HG03066 (cell line): Measurements from ENCODE around the gene DMRT1.

ENCODE experiments used
- ATAC-seq: cut with Tn5 transposase; IDR thresholded peaks from one replicate; pipeline ENCODE4 v1.9.1; 2021; ENCODE audit warnings: low read depth; ENCODE audit not compliant: unreplicated experiment

DMRT1 gene

DNA sequence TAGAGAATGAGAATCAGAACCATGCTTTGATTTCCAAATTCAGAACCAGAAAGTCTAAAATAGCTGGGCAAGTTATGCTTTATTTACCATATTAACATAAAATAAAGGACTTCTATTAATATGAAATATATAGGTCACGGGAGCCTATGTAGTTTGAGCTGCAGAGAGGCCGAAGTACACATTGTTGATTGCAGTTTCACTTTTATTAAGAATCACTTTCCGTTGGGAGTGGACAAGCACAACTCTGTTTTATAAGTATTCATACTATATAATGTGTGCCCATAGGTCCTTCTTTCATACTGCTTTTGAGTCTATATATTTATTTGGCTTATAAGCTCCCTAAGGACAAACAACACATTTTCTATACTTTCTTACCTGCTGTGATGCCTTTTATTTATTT is 76.2 kb downstream of the DMRT1 start:
- ATAC-seq = no peak

- no peak for ATAC-seq
Observed at GRCh38 chr9:920927-921326, 79.4 kb downstream of the DMRT1 start.

DNA sequence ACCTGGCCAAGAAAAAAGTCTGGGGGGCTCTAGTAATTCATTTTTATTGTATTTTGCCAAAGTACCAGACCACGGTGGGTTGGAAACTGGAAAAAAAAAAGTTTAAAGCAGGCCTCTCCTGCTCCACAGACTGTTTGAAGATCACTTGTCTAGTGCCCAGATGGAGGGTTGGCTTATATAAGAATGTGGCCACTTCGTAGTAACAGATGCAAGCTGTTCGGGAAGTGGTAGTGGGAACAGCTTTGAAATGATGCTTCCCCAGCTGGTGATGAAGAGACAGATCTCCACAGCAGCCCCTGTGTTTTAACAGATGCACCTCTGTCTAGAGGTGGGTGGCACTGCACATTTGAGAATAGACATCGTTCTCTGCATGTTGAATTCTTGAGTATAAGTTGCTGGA is 80.7 kb downstream of the DMRT1 start:
- no peak for ATAC-seq

GRCh38 chr9:922731-923130 is 81.2 kb downstream of the DMRT1 start:
- no peak for ATAC-seq

DNA sequence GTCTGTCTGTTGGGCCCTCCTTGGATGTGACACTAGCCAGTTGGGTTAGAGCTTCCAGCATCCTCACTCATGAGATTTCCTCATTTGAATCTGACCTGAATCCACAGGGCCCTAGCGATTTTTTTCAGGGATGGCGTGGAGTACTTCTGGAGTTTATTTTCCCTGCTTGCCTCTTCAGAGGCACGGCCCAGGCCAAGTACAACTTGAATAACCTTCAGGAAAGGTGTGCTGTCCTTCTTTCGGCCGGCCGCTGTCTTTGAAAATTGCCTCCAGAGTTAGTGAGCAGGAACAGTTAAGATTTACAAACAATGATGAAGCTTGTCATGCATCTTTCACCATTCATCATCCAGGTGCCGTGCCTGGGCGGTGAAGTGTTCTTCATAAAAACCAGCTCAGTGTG is 85.5 kb downstream of the DMRT1 start:
- ATAC-seq = no peak

DNA sequence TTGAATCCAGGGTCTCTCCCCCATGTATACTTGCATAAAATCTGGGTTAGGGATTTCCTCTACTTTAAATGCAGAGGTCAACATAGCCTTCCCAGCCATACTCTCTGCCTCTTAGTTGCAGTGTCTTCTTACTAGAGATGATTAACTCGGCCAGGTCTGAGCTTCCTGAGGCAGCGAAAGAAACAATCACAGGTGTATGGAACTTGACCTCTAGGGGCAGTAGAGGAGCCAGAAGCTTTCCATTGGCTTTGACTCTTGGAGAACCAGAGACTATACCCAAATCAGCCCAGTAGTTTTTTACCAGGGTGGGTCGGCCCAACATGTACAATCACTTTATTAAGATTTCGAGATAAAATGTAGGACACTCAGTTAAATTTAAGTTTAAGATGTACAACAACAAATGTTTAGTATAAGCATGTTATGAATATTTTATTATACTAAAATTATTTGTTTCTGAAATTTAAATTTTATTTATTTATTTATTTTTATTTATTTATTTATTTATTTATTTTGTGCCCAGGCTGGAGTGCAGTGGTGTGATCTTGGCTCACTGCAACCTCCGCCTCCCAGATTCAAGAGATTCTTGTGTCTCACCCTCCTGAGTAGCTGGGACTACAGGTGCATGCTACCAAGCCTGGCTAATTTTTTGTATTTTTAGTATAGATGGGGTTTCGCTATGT is 87.0 kb downstream of the DMRT1 start:
- ATAC-seq = no peak

- ATAC-seq = no peak
Observed at GRCh38 chr9:929719-930118, 88.2 kb downstream of the DMRT1 start.

DNA sequence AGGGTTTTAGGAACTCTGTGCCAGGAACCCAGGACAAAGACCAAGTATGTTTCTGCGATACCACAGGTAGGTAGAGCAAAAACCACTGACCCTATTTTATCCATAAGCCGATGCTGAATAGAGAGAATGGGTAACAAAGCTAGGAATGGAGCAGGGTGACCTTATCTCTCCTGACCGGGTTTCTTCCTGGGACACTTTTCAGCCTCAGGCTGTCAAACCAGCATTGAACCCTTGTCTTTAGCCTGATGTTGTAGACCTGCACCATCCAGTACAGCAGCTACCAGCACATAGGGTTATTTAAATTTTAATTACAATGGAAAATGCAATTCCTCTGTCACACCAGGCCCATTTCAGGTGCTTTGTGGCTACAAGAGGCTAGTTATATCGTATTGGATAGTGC is 91.9 kb downstream of the DMRT1 start:
- no peak for ATAC-seq

- ATAC-seq = no peak
Observed at GRCh38 chr9:935348-935965, 94.0 kb downstream of the DMRT1 start.

- no peak for ATAC-seq
Observed at GRCh38 chr9:942805-943580, 101.5 kb downstream of the DMRT1 start.

DNA sequence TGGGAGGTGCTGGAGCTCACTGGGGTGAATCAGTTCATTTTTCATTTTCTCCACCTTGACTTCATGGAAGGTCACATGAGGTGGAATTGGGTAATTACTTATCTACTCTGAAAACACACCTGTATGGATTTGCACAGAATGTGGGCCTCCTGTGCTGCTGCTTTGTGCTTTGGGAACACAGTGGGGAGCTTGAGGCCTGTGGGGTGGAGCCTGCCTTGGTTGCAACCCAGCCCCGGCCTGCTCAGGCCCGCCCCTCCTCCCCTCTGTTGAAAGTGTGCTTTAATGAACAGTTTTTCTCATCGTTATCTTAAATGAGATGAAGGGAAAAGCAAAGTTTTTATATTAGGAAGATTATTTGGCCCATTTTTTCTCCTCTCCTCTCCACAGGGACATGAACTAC is 106.5 kb downstream of the DMRT1 start:
- no peak for ATAC-seq

DNA sequence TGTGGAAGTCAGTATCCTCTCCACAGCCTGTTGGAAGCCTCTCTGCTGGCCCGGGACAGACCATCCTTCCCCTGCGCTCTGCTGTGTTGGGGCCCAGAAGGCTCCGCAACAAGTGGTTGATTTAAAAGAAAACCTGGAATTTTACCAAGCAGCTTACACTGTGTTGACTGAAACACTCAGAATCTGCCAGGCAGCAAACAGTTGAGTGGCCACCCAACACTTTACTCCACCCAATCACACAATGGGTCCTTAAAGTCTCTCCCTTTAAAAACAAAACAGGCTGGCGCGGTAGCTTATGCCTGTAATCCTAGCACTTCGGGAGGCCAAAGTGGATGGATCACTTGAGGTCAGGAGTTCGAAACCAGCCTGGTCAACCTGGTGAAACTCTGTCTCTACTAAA is 107.0 kb downstream of the DMRT1 start:
- ATAC-seq = no peak

- ATAC-seq = no peak
Observed at GRCh38 chr9:950139-950538, 108.6 kb downstream of the DMRT1 start.

- no peak for ATAC-seq
Observed at GRCh38 chr9:952546-952945, 111.0 kb downstream of the DMRT1 start.

DNA sequence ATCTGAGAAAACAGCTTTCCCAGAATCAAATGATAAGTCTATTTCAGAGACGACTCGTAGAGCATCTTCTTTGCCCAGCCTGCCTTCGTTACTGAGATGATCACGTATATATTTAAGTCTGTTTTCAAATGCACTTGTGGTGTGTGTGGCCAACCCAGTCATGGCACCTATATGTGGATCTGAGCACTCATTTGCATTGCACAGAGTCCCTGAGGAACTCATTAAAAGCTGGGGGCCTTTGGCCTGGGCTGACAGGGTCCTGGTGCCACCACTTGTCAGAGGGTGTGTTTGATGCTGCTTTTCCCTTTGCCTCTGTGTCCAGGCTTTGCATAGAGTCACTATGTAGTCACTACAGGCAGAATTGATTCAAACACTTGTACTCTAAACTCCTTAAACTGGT is 117.6 kb downstream of the DMRT1 start:
- no peak for ATAC-seq

- no peak for ATAC-seq
Observed at GRCh38 chr9:959914-960313, 118.4 kb downstream of the DMRT1 start.

DNA sequence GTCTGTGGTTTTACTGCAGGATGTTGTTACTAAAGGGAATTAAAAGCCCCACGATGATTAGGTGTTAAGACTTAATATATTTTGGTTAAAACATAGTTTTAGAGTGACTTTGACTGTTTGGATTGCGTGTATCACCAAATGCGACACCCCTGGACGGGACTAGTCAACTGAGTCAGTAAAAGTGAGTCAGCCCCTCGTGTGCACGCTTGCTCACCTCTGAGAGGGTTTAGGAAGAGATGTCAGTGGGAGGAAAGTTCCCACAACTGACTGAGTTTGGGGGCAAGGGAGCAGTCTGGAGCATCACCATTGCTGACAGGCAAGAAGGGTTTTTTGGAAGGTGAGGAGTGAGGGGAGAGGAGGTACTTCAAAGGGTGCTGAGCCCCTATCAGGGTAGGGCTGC is 120.5 kb downstream of the DMRT1 start:
- ATAC-seq = no peak

DNA sequence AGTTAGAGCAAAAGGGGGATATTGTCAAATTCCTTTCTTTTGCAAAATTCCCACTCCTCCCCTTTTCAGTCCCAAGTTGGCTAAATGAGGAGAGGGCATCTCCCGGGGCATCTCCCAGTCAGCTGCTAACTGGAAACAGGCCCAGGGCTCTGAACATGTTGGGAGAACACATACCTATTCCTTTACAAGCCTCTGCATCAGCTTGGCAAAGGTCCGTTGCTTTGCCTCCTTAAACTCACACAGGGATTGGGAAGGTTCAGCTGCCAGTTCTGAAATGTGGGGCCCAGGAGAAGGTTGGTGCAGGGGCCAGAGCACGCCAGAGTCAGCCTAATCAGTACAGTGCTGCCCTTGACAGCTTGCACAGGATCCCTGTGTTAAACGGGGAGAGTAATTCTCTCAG is 124.0 kb downstream of the DMRT1 start:
- ATAC-seq = no peak

DNA sequence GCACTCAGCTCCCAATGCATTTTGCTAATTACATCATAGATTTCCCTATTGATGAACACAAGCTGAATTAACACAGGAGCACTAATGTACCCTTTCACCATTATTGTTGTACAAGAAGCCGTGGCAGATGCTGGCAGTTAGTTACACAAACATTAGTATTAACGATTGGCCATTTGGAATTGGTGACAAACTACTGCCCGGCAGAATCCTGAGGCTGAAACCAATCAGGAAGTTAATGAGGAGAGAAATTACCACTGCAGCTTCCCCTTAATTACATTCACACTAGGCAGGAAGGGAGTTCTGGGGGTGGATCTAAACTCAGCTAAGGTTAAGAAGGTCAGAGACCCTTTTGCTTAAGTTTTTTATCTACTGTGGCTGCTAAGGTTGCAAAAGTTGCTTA is 125.4 kb downstream of the DMRT1 start:
- no peak for ATAC-seq

GRCh38 chr9:967436-967835 is 125.9 kb downstream of the DMRT1 start:
- ATAC-seq = no peak

GRCh38 chr9:967903-968641 is 126.6 kb downstream of the DMRT1 start:
- no peak for ATAC-seq
